NCI-H2171 treated with DMSO at 0.1 percent for 48 hours (cell line): ENCODE data around the gene DCTN1.

Source experiments
- DNase-seq: peaks from one replicate; lab custom pipeline; 2025; lab: John Stamatoyannopoulos, UW

DCTN1 gene

DNA sequence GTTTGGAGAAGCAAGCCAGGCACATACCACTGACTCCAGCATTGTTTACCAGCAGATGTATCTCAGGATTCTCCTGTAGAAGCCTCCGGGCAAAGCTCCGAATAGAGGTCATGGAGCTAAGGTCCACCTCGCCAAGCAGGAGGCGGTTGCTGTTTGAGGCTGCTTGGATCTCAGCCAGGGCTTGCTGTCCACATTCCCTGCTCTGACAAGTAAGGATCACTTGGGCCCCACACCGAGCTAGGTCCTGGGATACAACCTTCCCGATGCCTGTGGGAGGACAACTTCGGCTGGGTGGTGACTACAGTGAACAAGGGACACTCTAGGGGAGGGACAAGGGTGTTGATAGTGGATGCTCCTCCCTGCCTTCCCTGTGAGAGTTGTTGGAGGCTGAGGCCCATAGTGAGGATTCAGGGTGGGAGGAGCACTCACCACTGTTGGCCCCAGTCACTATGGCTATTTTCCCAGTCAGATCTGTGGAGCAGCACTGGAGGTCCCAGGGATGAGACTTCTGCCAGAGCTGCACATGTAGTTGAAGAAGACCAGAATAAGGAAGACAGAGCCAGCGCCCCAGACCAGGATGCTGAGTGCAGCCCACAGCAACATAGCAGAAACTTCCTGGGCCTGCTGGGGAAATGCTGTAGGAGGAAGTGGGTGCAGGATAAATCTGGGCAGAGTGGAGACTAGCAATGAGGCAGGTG is 33.0 kb upstream of the DCTN1 start:
- DNase-seq: no peak

DNA sequence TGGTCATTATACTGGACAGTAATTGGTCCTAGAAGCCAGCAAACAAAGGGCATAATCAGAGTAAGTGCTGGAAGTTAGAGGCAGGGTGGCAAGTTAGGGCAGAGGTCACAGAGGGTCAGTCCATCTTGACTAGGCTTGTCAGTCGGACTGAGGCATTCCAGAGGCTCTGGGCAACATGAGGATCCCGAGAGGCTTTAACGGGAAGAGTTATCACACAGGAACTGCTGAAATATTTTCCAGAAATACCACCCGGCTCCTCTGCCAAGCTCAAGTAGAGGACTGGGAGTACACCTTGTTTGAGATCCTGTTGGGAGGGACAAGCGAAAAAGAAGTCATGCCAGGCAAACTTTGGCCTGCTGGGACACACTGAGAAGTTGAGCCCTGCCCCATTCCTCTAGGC is 27.6 kb upstream of the DCTN1 start:
- no peak for DNase-seq

DNA sequence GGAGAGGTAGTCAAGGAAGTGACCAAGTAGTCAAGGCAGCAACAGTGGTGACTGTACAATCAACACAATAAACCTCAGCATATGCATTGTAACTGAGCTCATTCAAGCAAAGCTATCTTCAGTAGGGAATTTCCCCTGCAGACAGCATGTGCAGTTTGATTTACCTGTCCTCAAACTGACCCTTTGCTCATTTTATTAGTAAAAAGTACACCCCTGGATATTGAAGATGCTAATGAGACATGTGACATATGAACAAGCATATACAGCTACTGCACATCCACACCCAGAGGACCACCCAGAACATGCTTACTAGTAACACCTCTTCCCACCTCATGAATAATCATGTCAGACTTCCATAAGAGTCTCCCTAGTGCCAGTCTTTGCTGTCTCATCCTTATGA is 25.9 kb upstream of the DCTN1 start:
- no peak for DNase-seq

DNA sequence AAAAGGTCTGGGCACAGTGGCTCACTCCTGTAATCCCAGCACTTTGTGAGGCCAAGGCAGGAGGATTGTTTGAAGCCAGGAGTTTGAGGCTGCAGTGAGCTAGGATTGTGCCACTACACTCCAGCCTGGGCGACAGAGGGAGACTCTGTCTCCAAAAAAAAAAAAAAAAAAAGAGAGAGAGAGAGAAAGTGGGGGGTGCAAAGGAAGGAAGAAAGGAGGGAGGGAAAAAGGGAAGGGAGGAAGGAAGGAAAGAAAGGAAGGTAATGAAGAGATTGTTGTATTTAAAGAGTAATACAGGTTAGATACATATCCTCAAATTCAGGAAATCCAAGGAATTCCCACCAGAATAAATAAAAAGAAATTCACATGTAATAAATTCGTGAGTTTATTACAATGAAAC is 21.8 kb upstream of the DCTN1 start:
- no peak for DNase-seq

DNA sequence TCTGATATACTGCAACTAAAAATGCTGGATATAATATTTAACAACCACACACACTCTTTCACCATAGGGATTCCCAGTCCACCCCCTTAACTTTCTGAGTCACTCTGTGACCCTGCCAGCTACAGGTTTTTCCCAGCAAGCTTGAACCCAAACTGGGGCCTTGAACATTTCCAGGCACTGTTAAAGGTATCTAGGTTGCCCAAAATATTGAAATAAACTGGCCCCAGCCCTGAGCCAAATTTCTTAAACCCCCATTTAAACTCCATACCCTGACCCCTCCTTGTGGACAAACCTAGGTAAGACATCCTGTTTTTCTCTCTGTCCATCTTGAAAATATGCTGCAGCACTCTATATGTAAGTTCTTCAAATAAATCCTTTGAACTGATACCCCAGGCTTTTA is 19.7 kb upstream of the DCTN1 start:
- no peak for DNase-seq

DNA sequence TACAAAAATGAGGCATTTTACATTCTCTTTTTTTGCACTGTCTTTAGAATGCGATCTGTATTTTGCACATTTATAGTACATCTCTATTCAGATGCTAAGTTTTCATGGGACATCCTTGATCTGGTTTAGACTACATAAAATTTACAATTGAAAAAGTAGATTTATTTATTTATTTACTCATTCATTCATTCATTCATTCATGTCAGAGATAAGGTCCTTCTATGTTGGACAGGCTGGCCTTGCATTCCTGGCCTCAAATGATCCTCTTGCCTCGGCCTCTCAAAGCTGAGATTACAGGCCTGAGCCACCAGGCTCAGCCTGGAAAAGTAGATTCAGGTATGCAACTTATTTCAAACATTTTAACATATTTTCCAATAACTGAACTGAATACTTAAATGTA is 16.0 kb upstream of the DCTN1 start:
- DNase-seq: no peak

DNA sequence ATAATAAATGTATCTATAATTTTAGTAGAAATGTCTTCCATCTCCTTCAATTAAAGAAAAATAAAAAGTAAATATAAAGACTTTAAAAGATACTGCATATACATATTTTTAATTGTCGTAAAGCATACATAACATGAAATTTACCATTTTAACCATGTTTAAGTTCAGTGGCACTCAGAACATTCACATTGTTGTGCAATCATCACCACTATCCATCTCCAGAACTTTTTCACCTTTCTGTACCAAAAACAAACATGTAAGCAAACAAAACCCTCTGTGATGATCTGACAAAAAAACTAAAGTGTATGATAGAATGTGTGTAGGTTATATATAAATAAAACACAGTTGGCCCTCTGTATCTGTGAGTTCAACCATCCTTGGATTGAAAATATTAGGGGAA is 13.4 kb upstream of the DCTN1 start:
- no peak for DNase-seq

DNA sequence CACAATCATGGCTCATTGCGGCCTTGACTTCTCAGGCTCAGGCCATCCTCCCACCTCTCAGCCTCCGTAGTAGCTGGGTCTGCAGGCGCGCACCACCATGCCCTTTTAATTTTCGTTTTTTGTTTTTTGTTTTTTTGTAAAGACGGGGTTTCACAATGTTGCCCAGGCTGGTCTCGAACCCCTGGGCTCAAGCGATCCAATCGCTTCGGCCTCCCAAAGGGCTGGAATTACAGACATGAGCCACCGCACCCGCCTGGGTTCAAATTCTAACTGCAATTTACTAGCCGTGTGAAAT is 12.3 kb upstream of the DCTN1 start:
- DNase-seq: no peak

DNA sequence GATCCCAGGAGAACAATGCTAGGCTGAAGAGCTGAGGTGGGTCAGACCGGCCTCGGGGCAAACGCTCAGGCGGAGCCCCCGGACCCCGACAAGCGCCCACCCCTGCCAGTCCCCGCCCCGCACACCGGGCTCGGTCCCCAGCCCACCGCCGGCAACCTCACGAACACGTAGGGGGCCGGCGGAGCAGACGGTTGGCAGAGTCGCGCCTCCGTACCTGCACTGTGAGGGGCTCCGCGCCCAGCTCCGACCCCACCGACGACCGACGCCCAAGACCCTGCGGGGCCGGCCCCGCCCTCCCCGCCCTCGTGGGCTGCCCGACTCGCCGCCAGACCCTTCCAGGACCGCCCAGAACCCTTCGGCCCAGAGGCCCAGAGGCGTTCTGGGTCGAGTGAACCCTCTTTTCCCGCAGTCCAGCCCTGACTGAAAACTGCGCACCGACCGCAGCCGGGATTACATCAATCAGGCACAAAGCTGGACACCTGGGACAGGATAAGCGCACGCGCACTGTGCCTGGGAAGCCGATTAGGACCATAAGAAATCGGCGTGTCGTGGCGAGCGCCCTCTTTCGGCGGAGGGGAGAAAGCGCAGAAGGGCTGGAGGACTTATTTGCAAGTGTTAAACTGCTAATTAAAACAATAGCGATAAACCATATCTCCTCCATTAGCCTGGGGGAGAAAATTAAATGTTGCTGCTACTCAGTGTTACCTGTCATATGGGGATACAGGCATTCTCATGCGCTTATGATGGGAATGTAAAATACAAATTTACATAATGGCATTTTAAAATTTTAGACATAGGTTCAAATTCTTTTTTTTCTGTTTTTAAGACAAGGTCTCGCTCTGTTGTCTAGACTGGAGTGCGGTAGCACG is 11.7 kb upstream of the DCTN1 start:
- peak; percentile 93 for DNase-seq

DNA sequence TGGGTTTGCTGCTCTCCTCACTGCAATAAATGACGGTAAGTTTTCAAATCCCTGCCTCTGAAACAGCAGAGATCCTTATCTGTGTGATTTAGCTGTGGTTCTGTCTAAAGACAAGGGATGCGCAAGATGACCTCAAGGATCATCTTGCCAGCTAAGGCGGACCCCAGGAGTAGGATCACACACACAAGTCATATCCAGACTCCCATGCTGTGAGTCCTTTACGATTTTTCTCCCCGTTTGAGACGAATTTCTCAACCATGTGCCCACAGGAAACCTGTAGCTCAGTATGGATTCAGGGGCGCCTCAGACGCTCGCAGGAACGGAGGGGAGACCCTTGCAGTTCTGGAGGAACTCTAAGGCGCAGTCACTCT is 11.1 kb upstream of the DCTN1 start:
- peak; percentile 26 for DNase-seq

DNA sequence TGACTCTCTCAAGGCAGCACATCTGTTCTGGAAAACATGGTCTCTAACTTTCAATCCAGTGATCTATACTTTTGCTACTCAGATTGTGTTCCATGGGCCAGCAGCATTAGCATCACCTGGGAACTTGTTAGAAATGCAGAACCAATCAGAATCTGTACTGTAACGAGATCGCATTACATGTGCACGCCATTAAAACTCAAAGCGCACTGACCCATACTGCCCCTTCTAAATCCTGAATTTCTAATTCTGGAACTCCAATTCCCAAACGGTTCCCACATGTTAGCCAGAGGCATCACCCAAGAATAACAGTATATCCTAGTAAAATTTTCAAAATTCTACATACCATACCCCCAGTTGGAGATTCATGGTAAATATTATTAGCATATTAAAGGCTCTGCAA is 10.5 kb upstream of the DCTN1 start:
- no peak for DNase-seq

DNA sequence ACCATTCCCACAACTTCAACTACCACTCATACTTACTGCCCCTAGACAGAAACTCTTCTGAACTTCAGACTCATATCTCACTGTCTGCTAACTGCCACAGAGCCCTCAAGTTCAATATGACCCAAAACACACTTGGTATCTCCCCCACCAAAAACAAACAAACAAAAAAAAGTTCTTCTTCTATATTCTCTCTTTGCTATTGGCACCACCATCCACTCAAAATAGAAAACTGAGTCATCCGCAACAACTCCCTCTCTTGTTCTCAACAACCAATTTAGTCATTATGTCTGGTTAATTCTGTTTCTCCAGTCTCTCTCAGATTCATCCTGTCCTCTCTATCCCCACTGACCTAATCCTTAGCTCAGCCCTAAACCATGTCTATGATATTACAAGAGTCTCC is 7.2 kb upstream of the DCTN1 start:
- no peak for DNase-seq

DNA sequence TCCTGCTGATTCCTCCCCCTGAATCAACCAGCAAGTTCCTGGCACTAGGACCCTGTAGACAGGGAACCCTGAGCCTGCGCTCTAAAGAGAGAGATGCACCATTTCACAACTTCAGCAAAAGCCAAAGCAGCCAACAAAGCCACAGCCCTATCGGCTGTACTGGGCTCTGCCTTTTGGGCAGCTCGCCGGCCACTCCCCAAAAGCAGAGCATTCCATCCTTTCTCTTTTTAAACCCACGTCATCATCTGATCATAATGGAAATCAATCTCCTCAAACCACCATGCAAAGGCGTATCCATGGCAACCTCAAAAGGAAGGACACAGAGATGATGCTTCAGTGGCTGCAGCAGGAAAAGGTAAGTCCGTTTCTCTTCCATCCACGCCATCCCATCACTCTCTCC is 5.3 kb upstream of the DCTN1 start:
- DNase-seq: no peak

DNA sequence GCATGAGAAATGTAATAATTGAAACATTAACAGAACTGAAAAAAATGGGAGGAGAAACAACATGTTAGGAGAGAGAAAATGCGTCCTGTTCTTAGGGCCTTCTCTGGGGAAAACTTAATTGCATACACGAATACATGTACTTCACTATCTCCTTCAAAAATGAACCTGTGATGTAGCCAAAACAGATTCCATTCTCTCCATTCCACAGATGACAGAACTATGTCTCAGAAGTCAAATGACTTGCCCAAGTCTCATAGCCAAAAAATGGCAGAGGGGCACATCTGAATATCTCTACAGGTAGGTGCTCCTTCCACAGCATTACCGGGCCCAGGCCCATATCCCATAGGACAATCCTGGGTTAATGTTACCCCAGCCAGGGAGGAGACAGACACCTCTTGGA is 3.9 kb upstream of the DCTN1 start:
- no peak for DNase-seq

DNA sequence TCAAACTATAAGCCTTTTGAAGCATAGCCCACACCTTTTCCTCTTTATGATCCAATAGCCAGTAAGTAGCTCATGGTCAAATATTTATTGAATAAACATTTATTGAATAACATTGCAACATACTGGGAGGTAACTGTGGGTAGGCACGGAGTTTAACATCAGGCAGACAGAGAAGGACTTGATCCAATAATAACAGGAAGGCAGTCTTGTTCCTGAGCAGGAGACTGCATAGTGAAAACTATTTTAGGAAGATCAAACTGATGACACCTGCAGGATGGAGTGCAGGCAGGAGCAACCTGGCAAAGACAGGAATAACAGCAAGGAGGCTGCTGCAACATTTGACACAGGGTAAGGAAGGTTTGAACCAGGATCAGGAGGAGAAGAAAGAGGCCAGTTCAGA is 3.1 kb upstream of the DCTN1 start:
- no peak for DNase-seq

DNA sequence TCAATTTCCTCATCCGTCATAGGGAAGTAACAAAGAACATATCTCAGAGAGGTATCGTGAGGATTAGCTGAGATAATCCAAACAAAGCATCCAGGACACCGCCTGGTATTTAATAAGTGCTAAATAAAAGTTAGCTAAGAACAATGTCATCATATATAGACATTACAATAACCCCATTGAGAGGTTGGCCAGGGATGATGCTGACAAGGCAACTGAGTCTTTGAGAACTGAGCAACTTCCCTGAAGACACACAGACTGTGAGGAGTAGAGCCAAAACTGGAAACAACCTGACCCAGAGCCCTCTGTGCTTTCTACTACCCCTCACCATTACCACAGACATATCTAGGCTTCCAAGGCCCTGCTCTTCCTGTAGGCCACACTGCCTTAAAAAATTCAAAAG is 1.6 kb upstream of the DCTN1 start:
- no peak for DNase-seq

DNA sequence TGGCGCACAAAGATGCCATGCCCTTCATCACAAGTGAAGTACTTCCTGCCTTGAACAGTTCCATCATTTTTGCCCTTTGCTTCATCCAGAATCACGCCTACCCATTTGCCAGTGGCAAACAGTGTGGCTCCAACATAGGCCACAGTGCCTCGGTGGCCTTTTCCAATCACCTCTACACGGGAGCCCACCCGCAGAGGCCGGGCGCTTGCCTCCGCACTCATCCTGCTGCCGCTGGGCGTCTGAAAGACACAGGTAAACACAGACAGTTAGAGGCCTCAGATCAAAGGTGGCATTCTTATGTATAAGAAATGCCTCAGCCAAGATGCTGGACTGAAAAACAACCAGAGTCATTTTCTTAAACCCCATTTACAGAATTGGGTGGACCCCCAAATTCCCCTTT is 2.1 kb downstream of the DCTN1 start:
- no peak for DNase-seq

DNA sequence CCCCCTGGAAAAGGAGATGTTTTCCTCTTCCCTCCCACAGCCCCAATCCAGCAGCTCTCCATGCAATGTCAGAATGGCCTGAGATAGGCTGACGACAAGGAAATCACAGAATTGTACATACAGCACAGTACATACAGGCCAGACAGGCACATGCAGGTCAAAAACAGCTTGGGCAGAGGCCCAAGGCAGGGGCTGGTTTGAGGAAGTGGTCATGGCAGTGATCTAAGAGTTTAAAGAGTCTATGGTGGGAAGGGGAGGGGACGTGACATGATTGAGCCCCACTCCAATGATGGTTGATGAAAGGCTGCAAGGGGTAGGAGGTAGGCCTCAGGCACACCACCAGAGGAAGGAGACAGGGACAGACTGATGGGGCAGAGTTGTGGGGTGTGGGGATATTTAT is 4.3 kb downstream of the DCTN1 start:
- no peak for DNase-seq

DNA sequence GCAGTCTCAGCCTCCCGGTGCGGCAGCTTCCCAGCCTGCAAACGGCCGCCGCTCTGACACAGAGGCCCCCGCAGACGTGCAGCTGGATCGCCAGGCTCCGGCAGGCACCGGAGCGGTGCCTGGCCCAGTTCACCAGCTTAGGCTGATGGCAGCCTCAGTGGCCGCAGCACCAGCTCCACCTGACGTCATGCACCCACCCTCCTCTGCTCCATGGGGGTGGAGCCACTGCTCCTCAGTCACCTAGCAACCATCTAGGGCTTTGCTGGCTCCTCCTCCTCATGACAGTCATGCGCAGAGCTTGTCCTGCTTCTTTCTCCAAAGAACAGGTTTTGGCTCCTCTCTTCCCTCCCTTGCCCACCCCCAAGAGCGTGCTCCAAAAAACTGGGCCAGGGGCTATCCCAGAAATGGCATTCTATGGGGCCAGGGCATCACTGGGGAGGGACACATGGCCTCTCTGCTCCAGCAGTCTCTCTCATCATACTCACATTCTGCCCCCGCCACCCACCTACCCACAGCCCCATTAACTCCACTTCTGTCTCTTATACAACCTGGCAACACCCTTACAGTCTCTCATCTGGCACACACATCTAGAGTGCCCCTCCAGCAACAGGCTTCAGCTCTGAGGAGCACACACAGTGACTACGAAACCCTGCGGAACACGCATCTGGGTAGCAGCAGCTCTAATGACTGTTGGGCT is 5.5 kb downstream of the DCTN1 start:
- DNase-seq: peak; percentile 94

DNA sequence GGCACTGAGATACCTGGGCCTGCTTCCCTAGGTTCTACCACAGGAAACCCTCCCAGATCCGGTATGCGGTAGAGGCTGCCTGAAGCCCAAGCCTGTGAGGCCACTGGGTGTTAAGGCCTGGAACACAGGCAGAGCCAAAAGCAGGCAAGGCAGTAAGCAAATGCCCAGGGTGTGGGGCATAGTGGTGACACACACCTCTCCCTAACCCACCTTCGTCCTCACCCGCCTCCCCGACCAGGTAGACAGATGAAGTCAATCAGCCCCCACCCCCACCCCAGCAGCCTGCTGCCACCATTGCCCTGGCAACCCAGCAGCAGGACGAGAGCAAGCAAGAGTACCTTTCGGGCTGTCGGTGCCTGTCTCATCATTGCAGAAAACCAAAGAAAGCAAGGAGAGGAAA is 6.1 kb downstream of the DCTN1 start:
- DNase-seq: peak; percentile 40

DNA sequence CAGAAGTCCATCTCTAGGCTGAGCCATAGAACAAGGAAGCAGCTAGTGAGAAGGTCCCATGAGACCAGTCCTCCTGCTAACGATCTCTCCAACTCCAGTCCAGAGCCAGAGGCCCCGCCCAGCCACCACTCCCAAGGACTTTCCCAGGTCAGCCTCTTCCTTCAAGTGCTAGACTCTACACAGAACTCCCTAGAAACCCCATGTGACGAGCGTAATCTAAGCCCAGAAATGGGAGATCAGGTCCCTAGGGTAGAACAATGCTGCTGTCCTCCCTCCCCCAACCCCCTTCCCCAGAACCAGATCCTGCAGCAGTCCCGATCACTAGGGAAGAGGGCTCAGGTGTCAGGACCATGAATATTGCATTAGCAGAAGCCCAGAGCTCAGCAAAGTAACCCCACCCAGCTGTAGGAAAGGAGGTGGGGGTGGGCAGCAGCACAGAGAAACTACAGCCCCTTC is 6.9 kb downstream of the DCTN1 start:
- peak; percentile 89 for DNase-seq

DNA sequence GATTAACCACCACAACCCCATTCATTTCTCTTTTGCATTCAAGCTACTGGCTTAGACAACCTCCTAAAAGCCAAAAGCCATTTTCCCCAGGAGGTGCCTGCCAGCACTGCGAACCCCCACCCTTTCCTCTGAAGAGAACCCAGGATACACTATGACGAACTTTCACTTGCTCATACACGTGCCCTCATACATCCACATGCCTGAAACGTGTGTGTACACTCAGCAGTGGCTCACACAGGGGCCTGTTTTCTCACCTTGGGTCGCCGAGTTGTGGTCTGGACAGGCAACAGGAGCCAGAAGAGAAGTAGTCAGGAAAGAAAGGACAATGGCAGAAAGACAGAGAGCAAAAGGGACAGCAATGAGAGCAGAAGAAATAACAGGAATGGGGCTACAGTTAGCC is 7.4 kb downstream of the DCTN1 start:
- no peak for DNase-seq

DNA sequence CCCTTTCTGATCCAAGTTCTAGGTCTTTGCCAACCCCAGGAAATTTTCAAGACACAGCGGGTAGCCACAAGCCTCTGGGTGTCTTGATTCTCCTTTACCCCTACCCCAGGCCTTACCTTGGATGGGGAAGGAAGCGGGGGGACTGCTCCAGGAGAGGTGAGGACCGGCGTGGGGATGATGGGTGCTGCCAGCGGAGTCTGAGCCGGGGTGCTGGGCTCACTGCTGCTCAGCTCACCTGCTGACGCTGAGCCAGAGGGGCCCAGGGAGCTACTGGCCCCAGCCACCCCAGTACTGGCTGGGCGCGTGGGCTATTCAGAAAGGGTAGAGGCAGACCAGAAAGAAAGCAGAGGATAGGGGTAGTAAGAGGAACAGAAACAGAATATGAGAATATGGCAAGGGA is 8.7 kb downstream of the DCTN1 start:
- no peak for DNase-seq
